ENCODE measurements around the gene GATA2.

GRCh38 chr3:128475355-128475754 is 17.6 kb downstream of the GATA2 start:
- TF ChIP-seq POLR2AphosphoS5 (IDR thresholded peaks at IDR 0.05; ENCODE audit: low read depth, low read length) (no peak), GTF2F1 (IDR thresholded peaks at IDR 0.05; ENCODE audit: borderline replicate concordance, low read depth, low read length) (no peak), HDAC6 (IDR thresholded peaks at IDR 0.05; ENCODE audit: low read depth, low read length) (no peak), CHD2 (IDR thresholded peaks at IDR 0.05; ENCODE audit: low read length) (no peak), SRF (IDR thresholded peaks at IDR 0.05; ENCODE audit: low read depth, low read length) (no peak), CTCF (IDR thresholded peaks at IDR 0.05; ENCODE audit: control extremely low read depth in 1 of 3, insufficient read depth in 1 of 3, low read depth in 1 of 3, low read length in 3 of 3) (no peak), TCF12 (IDR thresholded peaks at IDR 0.05; ENCODE audit: low read depth, low read length) (no peak)
